Liver (tissue), 3 donors: ENCODE measurements around the gene NOL11.

ENCODE experiments used
- CTCF ChIP-seq: fragments of 150-350 bp; IDR thresholded peaks from 2 replicates; pipeline ENCODE4 v1.5.1; 2017; ENCODE audit warnings: improper control_type of control experiment, low read depth, low read length; ENCODE audit not compliant: missing input control
- GABPA ChIP-seq, 2 donors: IDR thresholded peaks in 1 of 2; conservative IDR thresholded peaks in 1 of 2; 2 replicates each; pipeline ENCODE4 v1.6.1; 2016; ENCODE audit warnings: antibody characterized with exemption in 2 of 2, mild to moderate bottlenecking in 1 of 2, moderate library complexity in 1 of 2
- MAX ChIP-seq: IDR thresholded peaks from 2 replicates; pipeline ENCODE4 v1.6.1; 2016; ENCODE audit warnings: antibody characterized with exemption
- REST ChIP-seq: IDR thresholded peaks from 2 replicates; pipeline ENCODE4 v1.6.1; 2016; ENCODE audit warnings: antibody characterized with exemption, mild to moderate bottlenecking
- TF ChIP-seq, protein P1 (sequence below): IDR thresholded peaks from 2 replicates; pipeline ENCODE4 v1.6.1; 2016; ENCODE audit warnings: antibody characterized with exemption
- donor health status: healthy.
- donor health status: healthy.

DNA sequence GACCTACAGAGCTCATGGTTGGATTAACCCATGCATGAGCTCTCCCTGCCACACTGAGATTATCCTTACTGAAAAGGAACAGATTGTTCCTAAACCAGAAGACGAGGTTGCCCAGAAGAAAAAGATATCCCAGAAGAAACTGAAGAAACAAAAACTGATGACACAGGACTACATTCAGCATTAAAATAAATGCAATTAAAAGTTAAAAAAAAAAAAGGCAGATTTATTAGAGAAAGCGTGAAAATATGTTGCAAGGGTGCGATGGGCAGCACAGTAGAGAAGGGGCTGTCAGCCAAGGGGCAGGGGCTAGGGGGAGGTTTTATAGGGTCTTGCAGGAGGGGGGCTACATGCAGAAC lies 67.4 kb downstream of the NOL11 start:
- TF ChIP-seq CTCF: no peak
- TF ChIP-seq GABPA (IDR thresholded peaks at IDR 0.05 in 1 of 2, conservative IDR thresholded peaks at IDR 0.05 in 1 of 2): no peak
- TF ChIP-seq MAX: no peak
- no peak for TF ChIP-seq REST
- TF ChIP-seq, protein P1, sequence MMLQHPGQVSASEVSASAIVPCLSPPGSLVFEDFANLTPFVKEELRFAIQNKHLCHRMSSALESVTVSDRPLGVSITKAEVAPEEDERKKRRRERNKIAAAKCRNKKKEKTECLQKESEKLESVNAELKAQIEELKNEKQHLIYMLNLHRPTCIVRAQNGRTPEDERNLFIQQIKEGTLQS: no peak
